HL-60 (cell line): ENCODE data around the gene YJEFN3.

Experiments used
- GABPA ChIP-seq: IDR thresholded peaks from 2 replicates; pipeline ENCODE4 v1.6.1; 2012; ENCODE audit warnings: low read depth
- POLR2AphosphoS5 ChIP-seq: IDR thresholded peaks from 2 replicates; pipeline ENCODE4 v1.6.1; 2012; ENCODE audit warnings: low read depth
- TF ChIP-seq, protein P1 (sequence below): IDR thresholded peaks from one replicate; pipeline ENCODE4 v1.5.1; 2011; ENCODE audit warnings: low read length, control low read depth, inconsistent platforms; ENCODE audit not compliant: insufficient read depth
- TF ChIP-seq, protein P2 (sequence below): IDR thresholded peaks from 2 replicates; pipeline ENCODE4 v1.6.1; 2012; ENCODE audit warnings: low read depth; ENCODE audit not compliant: insufficient replicate concordance

DNA sequence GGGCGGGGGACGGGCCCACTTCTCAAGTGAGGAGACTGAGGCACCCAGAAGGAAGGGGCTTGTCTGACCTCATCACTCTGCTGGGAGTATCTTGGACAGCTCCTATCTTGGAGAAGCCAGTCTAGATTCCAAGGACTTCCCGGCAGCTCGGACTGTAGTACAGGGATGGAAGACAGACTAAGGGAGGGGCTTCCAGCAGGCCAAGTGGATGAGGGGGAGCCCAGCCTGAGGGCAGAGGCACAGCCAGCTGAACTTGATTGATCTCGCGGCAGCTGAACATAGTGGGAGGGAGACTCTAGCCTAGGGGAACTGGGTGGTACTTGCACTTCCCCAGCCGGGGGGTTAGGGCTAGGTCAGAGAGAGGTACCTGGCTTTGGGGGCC, 10.1 kb downstream of the YJEFN3 start:
- TF ChIP-seq, protein P1, sequence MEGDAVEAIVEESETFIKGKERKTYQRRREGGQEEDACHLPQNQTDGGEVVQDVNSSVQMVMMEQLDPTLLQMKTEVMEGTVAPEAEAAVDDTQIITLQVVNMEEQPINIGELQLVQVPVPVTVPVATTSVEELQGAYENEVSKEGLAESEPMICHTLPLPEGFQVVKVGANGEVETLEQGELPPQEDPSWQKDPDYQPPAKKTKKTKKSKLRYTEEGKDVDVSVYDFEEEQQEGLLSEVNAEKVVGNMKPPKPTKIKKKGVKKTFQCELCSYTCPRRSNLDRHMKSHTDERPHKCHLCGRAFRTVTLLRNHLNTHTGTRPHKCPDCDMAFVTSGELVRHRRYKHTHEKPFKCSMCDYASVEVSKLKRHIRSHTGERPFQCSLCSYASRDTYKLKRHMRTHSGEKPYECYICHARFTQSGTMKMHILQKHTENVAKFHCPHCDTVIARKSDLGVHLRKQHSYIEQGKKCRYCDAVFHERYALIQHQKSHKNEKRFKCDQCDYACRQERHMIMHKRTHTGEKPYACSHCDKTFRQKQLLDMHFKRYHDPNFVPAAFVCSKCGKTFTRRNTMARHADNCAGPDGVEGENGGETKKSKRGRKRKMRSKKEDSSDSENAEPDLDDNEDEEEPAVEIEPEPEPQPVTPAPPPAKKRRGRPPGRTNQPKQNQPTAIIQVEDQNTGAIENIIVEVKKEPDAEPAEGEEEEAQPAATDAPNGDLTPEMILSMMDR, result no peak
- TF ChIP-seq GABPA (no peak), POLR2AphosphoS5 (no peak)
- TF ChIP-seq, protein P2, sequence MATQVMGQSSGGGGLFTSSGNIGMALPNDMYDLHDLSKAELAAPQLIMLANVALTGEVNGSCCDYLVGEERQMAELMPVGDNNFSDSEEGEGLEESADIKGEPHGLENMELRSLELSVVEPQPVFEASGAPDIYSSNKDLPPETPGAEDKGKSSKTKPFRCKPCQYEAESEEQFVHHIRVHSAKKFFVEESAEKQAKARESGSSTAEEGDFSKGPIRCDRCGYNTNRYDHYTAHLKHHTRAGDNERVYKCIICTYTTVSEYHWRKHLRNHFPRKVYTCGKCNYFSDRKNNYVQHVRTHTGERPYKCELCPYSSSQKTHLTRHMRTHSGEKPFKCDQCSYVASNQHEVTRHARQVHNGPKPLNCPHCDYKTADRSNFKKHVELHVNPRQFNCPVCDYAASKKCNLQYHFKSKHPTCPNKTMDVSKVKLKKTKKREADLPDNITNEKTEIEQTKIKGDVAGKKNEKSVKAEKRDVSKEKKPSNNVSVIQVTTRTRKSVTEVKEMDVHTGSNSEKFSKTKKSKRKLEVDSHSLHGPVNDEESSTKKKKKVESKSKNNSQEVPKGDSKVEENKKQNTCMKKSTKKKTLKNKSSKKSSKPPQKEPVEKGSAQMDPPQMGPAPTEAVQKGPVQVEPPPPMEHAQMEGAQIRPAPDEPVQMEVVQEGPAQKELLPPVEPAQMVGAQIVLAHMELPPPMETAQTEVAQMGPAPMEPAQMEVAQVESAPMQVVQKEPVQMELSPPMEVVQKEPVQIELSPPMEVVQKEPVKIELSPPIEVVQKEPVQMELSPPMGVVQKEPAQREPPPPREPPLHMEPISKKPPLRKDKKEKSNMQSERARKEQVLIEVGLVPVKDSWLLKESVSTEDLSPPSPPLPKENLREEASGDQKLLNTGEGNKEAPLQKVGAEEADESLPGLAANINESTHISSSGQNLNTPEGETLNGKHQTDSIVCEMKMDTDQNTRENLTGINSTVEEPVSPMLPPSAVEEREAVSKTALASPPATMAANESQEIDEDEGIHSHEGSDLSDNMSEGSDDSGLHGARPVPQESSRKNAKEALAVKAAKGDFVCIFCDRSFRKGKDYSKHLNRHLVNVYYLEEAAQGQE, result no peak
